Measurements from ENCODE around the gene TTBK2. TPM values are rescaled to one million over a fixed set of nuclear protein-coding genes. Genes with fewer than 3 reads are reported as not detected.

The TTBK2 gene
- total and polyA plus RNA-seq, 4 donors: 1.0 to 6.4 (median 4.3) TPM

DNA sequence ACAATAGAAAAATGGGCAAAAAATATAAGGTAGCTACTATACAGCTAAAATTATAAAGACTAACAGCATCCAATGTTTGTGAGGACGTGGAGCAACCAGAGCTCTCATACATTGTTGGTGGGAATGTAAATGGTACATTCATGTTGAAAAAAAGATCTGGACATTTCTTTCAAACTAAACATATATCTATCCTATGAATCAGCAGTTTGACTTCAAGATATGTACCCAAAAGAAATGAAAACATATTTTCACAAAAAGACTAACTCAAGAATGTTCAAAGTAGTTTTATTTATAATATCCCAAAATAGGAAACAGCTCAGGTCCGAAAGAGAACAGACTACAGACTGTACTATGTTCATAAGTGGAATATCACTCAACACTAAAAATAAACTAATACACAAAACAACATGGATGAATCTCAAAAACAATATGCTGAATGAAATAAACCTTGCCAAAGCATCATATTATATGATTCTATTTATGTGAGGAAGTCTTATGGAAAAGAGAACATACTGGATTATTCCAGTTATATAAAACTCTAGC, 8.8 kb upstream of the TTBK2 start:
- TF ChIP-seq FOXA1 (IDR thresholded peaks at IDR 0.05) (no peak), SP1 (IDR thresholded peaks at IDR 0.05) (no peak), NR2F2 (IDR thresholded peaks at IDR 0.05) (no peak), HNF4A (conservative IDR thresholded peaks at IDR 0.05) (no peak), ATF3 (IDR thresholded peaks at IDR 0.05) (no peak), TAF1 (conservative IDR thresholded peaks at IDR 0.05) (no peak), RAD21 (IDR thresholded peaks at IDR 0.05) (no peak), HNF4G (IDR thresholded peaks at IDR 0.05) (no peak), JUND (IDR thresholded peaks at IDR 0.05) (no peak), RXRA (IDR thresholded peaks at IDR 0.05) (no peak), FOXA2 (IDR thresholded peaks at IDR 0.05) (no peak), YY1 (IDR thresholded peaks at IDR 0.05) (no peak), EGR1 (IDR thresholded peaks at IDR 0.05; ENCODE audit: low read depth in 2 of 2) (no peak), GABPA (IDR thresholded peaks at IDR 0.05 in 1 of 2, conservative IDR thresholded peaks at IDR 0.05 in 1 of 2) (no peak)
- TF ChIP-seq, protein P1, sequence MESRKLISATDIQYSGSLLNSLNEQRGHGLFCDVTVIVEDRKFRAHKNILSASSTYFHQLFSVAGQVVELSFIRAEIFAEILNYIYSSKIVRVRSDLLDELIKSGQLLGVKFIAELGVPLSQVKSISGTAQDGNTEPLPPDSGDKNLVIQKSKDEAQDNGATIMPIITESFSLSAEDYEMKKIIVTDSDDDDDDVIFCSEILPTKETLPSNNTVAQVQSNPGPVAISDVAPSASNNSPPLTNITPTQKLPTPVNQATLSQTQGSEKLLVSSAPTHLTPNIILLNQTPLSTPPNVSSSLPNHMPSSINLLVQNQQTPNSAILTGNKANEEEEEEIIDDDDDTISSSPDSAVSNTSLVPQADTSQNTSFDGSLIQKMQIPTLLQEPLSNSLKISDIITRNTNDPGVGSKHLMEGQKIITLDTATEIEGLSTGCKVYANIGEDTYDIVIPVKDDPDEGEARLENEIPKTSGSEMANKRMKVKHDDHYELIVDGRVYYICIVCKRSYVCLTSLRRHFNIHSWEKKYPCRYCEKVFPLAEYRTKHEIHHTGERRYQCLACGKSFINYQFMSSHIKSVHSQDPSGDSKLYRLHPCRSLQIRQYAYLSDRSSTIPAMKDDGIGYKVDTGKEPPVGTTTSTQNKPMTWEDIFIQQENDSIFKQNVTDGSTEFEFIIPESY (IDR thresholded peaks at IDR 0.05): no peak
- TF ChIP-seq, protein P2, sequence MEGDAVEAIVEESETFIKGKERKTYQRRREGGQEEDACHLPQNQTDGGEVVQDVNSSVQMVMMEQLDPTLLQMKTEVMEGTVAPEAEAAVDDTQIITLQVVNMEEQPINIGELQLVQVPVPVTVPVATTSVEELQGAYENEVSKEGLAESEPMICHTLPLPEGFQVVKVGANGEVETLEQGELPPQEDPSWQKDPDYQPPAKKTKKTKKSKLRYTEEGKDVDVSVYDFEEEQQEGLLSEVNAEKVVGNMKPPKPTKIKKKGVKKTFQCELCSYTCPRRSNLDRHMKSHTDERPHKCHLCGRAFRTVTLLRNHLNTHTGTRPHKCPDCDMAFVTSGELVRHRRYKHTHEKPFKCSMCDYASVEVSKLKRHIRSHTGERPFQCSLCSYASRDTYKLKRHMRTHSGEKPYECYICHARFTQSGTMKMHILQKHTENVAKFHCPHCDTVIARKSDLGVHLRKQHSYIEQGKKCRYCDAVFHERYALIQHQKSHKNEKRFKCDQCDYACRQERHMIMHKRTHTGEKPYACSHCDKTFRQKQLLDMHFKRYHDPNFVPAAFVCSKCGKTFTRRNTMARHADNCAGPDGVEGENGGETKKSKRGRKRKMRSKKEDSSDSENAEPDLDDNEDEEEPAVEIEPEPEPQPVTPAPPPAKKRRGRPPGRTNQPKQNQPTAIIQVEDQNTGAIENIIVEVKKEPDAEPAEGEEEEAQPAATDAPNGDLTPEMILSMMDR (IDR thresholded peaks at IDR 0.05; ENCODE audit: low read depth, low read length, missing input control): no peak
- TF ChIP-seq, protein P3, sequence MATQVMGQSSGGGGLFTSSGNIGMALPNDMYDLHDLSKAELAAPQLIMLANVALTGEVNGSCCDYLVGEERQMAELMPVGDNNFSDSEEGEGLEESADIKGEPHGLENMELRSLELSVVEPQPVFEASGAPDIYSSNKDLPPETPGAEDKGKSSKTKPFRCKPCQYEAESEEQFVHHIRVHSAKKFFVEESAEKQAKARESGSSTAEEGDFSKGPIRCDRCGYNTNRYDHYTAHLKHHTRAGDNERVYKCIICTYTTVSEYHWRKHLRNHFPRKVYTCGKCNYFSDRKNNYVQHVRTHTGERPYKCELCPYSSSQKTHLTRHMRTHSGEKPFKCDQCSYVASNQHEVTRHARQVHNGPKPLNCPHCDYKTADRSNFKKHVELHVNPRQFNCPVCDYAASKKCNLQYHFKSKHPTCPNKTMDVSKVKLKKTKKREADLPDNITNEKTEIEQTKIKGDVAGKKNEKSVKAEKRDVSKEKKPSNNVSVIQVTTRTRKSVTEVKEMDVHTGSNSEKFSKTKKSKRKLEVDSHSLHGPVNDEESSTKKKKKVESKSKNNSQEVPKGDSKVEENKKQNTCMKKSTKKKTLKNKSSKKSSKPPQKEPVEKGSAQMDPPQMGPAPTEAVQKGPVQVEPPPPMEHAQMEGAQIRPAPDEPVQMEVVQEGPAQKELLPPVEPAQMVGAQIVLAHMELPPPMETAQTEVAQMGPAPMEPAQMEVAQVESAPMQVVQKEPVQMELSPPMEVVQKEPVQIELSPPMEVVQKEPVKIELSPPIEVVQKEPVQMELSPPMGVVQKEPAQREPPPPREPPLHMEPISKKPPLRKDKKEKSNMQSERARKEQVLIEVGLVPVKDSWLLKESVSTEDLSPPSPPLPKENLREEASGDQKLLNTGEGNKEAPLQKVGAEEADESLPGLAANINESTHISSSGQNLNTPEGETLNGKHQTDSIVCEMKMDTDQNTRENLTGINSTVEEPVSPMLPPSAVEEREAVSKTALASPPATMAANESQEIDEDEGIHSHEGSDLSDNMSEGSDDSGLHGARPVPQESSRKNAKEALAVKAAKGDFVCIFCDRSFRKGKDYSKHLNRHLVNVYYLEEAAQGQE (IDR thresholded peaks at IDR 0.05): no peak
- TF ChIP-seq, protein P4, sequence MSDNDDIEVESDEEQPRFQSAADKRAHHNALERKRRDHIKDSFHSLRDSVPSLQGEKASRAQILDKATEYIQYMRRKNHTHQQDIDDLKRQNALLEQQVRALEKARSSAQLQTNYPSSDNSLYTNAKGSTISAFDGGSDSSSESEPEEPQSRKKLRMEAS (IDR thresholded peaks at IDR 0.05): no peak
- 83% methylated on average over 2 of the region's 2 CpGs for WGBS
- Histone ChIP-seq H3K9me3 (ENCODE audit: control insufficient read depth in 4 of 4, low read length in 3 of 4) (no peaks in the 10 kb centered on the region), H3K9ac (ENCODE audit: low read depth in 1 of 2, low read length in 2 of 2) (no peak overlapping the region), H3K4me3 (ENCODE audit: low read depth in 1 of 3, low read length in 3 of 3) (no peak overlapping the region), H3K4me1 (ENCODE audit: control insufficient read depth in 4 of 4, insufficient read depth in 4 of 4, low read length in 3 of 4) (no peaks in the 10 kb centered on the region), H3K36me3 (ENCODE audit: control insufficient read depth in 4 of 4, insufficient read depth in 3 of 4, low read depth in 1 of 4, low read length in 3 of 4) (no peaks in the 10 kb centered on the region), H3K27ac (ENCODE audit: low read depth in 1 of 2, low read length in 2 of 2) (no peak overlapping the region), H3K27me3 (ENCODE audit: control insufficient read depth in 4 of 4, insufficient read depth in 4 of 4, low read length in 3 of 4) (no peaks in the 10 kb centered on the region)
- no peak for DNase-seq (ENCODE audit: low spot score)

Measured in liver (tissue), 9 donors.